Measurements from ENCODE around the gene PYY.
"Not testable (repeated sequence)": the region's sequence is repeated elsewhere in the genome, so short reads cannot be mapped to it uniquely, and the experiment has no call there.

The PYY gene

DNA sequence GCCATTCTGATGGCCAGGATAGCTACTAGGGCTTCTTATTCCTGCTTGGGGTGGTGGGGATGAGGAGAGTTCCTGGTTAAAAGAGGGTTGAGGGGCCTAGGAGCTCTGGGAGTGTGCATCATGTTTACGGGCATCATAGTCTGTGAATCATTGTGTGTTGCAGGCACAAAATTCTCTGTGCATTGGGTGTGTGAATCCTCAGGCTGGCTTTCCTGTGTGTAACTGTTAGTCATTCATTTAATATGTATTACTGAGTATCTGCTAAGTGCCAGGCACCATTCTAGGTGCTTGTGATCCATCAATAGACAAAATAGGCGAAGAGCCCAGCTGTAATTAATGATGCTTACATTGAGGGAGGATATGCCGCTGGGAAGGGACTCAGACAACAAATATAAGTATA is 17.3 kb downstream of the PYY start:
- TF ChIP-seq, protein P1, sequence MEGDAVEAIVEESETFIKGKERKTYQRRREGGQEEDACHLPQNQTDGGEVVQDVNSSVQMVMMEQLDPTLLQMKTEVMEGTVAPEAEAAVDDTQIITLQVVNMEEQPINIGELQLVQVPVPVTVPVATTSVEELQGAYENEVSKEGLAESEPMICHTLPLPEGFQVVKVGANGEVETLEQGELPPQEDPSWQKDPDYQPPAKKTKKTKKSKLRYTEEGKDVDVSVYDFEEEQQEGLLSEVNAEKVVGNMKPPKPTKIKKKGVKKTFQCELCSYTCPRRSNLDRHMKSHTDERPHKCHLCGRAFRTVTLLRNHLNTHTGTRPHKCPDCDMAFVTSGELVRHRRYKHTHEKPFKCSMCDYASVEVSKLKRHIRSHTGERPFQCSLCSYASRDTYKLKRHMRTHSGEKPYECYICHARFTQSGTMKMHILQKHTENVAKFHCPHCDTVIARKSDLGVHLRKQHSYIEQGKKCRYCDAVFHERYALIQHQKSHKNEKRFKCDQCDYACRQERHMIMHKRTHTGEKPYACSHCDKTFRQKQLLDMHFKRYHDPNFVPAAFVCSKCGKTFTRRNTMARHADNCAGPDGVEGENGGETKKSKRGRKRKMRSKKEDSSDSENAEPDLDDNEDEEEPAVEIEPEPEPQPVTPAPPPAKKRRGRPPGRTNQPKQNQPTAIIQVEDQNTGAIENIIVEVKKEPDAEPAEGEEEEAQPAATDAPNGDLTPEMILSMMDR (IDR thresholded peaks at IDR 0.05; ENCODE audit: low read depth, low read length, missing control alignments), result no peak
- no peak for DNase-seq (ENCODE audit: extremely low read depth, low read depth)
- no peak overlapping the region for H3K4me3 ChIP-seq (replicated peaks; ENCODE audit: low read depth, low read length)

DNA sequence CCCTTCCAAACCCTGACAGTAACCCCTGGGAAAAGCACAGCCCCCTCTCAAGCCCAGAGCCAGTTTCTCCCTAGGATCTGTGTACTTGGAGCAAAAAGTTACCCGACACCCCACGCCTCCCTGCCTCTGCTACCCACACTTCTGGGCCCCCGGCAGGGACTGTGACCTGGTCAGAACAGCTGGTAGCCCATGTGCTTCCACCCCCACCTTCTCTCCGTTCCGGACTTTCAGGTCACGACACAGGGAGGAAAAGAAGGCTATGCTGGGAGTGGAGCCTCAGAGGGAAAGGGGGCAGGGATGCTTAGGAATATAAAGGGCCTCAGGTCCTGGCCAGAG is 17.8 kb downstream of the PYY start:
- TF ChIP-seq, protein P1 (IDR thresholded peaks at IDR 0.05; ENCODE audit: low read depth, low read length, missing control alignments), result no peak
- H3K4me3 ChIP-seq (replicated peaks; ENCODE audit: low read depth, low read length), result no peak overlapping the region
- no peak for DNase-seq (ENCODE audit: extremely low read depth, low read depth)

DNA sequence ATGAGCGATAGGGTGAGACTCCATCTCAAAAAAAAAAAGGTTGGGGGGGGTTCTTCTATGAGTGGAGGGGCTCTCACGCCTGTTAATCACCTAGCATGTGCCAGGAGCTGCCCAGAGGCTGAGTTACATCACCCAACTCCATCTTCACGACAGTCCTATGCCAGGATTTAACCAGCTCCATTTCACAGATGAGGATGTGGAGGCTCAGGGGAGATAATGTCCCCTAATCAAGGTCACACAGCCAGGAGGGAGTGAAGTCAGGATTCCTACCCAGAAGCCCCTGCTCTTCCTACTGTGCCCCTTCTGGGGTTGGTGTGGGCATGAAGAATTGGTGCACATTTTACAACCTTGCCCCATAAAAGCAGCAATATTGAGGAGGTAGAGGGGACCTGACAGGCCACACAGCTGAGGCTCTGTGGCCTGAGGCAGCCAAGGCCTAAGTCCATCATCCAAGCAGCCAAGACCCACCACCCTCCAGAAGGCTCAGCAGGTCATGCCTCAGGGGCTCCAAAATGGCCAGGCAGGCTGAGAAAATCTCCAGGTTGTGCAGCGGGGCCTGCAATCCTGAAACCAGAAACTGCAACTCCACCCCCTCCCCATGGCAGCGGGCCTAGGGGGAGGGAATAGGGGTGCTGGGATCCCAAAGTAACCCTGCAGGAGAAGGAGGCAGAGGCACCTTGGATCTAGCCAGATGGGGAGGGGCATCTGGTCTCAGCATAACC is 18.4 kb downstream of the PYY start:
- H3K4me3 ChIP-seq (replicated peaks; ENCODE audit: low read depth, low read length), result no peak overlapping the region
- TF ChIP-seq, protein P1 (IDR thresholded peaks at IDR 0.05; ENCODE audit: low read depth, low read length, missing control alignments), result no peak
- DNase-seq (ENCODE audit: extremely low read depth, low read depth), result no peak

DNA sequence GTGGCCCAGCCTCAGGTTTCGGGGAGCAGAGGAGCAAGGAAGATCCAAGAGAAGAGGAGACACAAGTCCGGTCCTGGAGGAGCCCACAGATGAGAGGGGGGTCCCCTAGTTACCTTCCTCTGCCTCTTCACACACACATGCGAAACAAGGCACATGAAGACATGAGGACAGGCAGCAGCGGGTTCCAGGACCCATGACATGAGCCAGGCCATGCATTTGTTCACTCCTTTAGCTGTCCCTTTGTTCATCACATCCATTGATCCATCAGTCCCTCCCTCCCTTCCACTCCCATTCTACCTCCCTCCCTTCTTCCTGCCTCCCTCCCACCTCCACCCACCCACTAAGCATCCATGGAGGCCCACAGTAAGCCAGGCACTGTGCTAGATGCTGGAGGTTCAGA is 20.8 kb downstream of the PYY start:
- no peak overlapping the region for H3K4me3 ChIP-seq (replicated peaks; ENCODE audit: low read depth, low read length)
- no peak for DNase-seq (ENCODE audit: extremely low read depth, low read depth)
- TF ChIP-seq, protein P1 (IDR thresholded peaks at IDR 0.05; ENCODE audit: low read depth, low read length, missing control alignments), result no peak

DNA sequence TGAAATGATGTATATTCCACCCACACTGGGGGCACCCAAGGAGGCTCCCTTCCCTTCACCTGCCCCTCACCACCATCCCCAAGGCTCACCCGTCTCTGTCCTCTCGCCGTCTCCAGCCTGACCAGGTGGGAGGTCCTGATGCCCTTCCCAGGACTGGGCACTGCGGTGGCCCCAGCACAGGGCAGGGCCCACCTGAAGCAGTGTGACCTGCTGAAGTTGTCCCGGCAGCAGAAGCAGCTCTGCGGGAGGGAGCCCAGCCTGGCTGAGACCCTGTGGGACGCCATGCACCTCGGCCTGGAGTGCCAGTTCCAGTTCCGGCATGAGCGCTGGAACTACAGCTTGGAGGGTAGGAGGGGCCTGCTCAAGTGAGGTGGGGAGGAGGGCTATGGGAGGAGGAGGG is 21.4 kb downstream of the PYY start:
- no peak overlapping the region for H3K4me3 ChIP-seq (replicated peaks; ENCODE audit: low read depth, low read length)
- DNase-seq (ENCODE audit: extremely low read depth, low read depth), result no peak

DNA sequence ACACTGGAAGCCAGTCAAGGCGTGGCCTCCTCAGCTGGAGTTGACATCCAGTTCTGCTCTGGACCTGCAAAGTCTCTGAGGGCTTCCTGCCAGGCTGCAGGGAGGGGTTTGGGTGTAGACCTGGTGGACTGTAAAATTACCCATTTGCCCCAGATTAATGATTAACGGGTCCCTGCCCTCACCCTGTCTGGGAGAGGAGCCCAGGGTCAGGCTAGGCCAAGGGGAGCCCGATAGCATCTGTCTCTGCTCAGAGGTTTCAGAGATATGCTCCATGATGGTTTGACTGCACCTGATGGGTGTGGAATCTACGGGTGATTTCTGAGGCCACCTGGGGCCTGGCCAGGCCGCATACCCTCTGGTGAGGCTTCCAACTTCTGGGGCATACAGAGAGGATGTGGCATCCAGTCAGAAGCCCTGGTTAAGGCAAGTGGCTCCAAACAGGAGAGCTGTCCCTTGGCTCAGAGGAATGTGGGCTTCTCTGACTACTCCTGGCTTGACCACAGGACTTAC is 22.6 kb downstream of the PYY start:
- DNase-seq (ENCODE audit: extremely low read depth, low read depth), result no peak
- H3K4me3 ChIP-seq (replicated peaks; ENCODE audit: low read depth, low read length), result no peak overlapping the region
- TF ChIP-seq, protein P1 (IDR thresholded peaks at IDR 0.05; ENCODE audit: low read depth, low read length, missing control alignments), result no peak

More for the DNA sequence above, 21.4 kb downstream of the PYY start:
- TF ChIP-seq, protein P1 (IDR thresholded peaks at IDR 0.05; ENCODE audit: low read depth, low read length, missing control alignments), result no peak

DNA sequence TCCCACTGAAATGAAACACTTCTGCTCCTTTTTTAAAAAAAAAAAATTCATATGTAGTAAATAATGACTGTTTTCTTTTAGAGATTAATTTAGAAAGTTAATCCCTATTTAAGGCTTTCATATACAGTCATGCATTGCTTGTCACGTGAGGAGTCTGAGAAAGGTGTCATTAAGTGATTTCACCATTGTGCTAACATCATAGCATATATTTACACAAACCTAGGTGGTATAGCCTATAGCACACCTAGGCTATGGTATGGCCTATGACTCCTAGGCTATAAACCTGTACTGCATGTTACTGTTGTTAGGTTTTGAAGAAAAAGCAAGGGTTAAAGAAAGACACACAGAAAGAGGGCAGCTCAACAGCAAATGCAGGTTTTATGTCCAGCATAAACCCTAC is 25.1 kb downstream of the PYY start:
- no peak for DNase-seq (ENCODE audit: extremely low read depth, low read depth)
- TF ChIP-seq, protein P1 (IDR thresholded peaks at IDR 0.05; ENCODE audit: low read depth, low read length, missing control alignments), result no peak

DNA sequence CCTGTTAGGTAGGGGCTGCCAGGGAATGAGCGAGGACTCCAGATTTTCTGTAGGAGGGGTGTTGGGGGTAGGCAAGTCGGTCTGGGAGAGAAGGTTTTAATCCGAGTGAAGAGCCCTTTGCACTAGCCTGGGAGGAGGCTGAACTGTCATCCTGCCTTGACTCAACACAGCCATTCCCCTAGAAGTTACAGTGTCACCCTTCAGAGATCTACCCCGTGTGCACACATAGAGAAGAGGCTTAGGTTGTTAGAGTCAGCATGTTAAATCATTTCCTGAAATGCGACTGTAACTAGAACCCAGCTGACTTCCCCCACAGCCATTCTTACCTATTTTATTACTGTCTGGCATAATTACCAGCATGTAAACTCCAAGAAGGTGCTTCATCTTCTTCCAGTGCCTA is 25.8 kb downstream of the PYY start:
- DNase-seq (ENCODE audit: extremely low read depth, low read depth); H3K4me3 ChIP-seq (replicated peaks; ENCODE audit: low read depth, low read length): not testable (repeated sequence)

More for the DNA sequence above, 25.1 kb downstream of the PYY start:
- no peak overlapping the region for H3K4me3 ChIP-seq (replicated peaks; ENCODE audit: low read depth, low read length)
